ENCODE results near the gene LYRM4.
A peak's percentile ranks its signal among the peaks of the same experiment; 100 is the strongest.

LYRM4 gene

DNA sequence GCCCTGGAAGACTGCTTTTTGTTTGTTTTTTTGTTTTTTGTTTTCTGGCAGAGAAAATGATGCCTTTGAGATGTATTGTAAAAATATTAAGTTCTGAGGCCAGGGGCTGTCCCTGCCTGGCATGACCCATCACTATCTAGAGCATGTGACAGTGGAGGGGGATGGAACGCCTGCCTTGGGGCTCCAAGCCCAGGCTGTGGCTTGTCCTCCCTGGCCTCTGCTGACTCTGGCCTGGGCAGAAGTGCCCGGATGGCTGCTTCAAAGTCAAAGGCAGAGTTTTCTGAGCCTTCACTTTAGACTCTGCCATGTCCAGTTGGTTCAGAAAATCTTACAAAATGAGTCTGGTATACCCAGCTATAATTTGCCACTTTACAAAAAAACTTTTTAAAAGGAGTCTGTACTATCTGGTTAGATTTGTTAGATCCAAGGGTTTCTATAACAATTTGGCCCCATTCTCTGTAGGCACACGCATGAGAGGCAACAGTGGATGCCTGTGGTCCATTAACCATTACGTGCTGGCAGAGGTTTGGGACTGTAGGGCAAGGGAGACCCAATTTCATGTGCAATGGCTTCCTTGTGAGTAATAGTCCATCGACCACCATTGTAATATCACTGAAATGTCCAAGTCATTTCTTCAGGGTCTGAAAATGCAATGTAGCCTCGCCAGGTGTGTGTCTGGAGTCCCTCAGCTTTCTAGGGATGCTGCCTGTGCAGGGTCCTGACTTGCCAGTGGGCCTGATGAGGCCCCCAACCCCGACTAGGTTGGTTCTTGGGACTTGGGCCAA is 167.3 kb downstream of the LYRM4 start:
- Histone ChIP-seq H3K4me3 (ENCODE audit: low read length) (no peak overlapping the region), H3K27me3 (ENCODE audit: low read depth, low read length) (peaks cover 17% of the 10 kb centered on the region), H3K27ac (ENCODE audit: low read length) (no peak overlapping the region), H3K4me2 (ENCODE audit: low read length) (no peak overlapping the region), H4K20me1 (ENCODE audit: insufficient read depth, low read length) (no peaks in the 10 kb centered on the region), H3K9me3 (ENCODE audit: insufficient read depth, low read length) (no peaks in the 10 kb centered on the region), H3K4me1 (ENCODE audit: low read length) (peaks cover 21% of the 10 kb centered on the region), H3K9ac (ENCODE audit: low read length) (no peak overlapping the region), H2AFZ (ENCODE audit: low read depth, low read length) (no peak overlapping the region), H3K36me3 (replicated peaks; ENCODE audit: low read depth, low read length) (no peaks in the 10 kb centered on the region), H3K79me2 (ENCODE audit: low read length) (no peaks in the 10 kb centered on the region)
- TF ChIP-seq EZH2phosphoT487 (IDR thresholded peaks at IDR 0.05; ENCODE audit: low read depth): no peak
- TF ChIP-seq, protein P1, sequence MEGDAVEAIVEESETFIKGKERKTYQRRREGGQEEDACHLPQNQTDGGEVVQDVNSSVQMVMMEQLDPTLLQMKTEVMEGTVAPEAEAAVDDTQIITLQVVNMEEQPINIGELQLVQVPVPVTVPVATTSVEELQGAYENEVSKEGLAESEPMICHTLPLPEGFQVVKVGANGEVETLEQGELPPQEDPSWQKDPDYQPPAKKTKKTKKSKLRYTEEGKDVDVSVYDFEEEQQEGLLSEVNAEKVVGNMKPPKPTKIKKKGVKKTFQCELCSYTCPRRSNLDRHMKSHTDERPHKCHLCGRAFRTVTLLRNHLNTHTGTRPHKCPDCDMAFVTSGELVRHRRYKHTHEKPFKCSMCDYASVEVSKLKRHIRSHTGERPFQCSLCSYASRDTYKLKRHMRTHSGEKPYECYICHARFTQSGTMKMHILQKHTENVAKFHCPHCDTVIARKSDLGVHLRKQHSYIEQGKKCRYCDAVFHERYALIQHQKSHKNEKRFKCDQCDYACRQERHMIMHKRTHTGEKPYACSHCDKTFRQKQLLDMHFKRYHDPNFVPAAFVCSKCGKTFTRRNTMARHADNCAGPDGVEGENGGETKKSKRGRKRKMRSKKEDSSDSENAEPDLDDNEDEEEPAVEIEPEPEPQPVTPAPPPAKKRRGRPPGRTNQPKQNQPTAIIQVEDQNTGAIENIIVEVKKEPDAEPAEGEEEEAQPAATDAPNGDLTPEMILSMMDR (IDR thresholded peaks at IDR 0.05; ENCODE audit: low read depth, low read length): no peak

- Histone ChIP-seq H3K4me2 (ENCODE audit: low read length) (peak overlapping the region; percentile 46; the same call in 1 of the 2 replicates), H3K36me3 (replicated peaks; ENCODE audit: low read depth, low read length) (no peaks in the 10 kb centered on the region), H3K9ac (ENCODE audit: low read length) (no peak overlapping the region), H3K4me1 (ENCODE audit: low read length) (peaks cover 21% of the 10 kb centered on the region), H3K9me3 (ENCODE audit: insufficient read depth, low read length) (no peaks in the 10 kb centered on the region), H3K27me3 (ENCODE audit: low read depth, low read length) (peaks cover 17% of the 10 kb centered on the region), H4K20me1 (ENCODE audit: insufficient read depth, low read length) (no peaks in the 10 kb centered on the region), H2AFZ (ENCODE audit: low read depth, low read length) (no peak overlapping the region), H3K79me2 (ENCODE audit: low read length) (no peaks in the 10 kb centered on the region), H3K4me3 (ENCODE audit: low read length) (no peak overlapping the region), H3K27ac (ENCODE audit: low read length) (no peak overlapping the region)
- TF ChIP-seq EZH2phosphoT487 (IDR thresholded peaks at IDR 0.05; ENCODE audit: low read depth): no peak
- TF ChIP-seq, protein P1 (IDR thresholded peaks at IDR 0.05; ENCODE audit: low read depth, low read length): no peak
Observed at GRCh38 chr6:5091210-5092069, 169.3 kb downstream of the LYRM4 start.

- no peaks in the 10 kb centered on the region for H3K36me3 ChIP-seq (replicated peaks; ENCODE audit: low read depth, low read length)
- TF ChIP-seq, protein P1 (IDR thresholded peaks at IDR 0.05; ENCODE audit: low read depth, low read length): no peak
- TF ChIP-seq EZH2phosphoT487 (IDR thresholded peaks at IDR 0.05; ENCODE audit: low read depth): no peak
- peak overlapping the region; percentile 28; the same call in 1 of the 2 replicates for H3K4me3 ChIP-seq (ENCODE audit: low read length)
- H3K27ac ChIP-seq (ENCODE audit: low read length): no peak overlapping the region
- H3K9me3 ChIP-seq (ENCODE audit: insufficient read depth, low read length): no peaks in the 10 kb centered on the region
- no peaks in the 10 kb centered on the region for H4K20me1 ChIP-seq (ENCODE audit: insufficient read depth, low read length)
- H3K79me2 ChIP-seq (ENCODE audit: low read length): no peaks in the 10 kb centered on the region
- H3K4me1 ChIP-seq (ENCODE audit: low read length): peaks cover 21% of the 10 kb centered on the region
- no peak overlapping the region for H2AFZ ChIP-seq (ENCODE audit: low read depth, low read length)
- peak overlapping the region; percentile 46 for H3K4me2 ChIP-seq (ENCODE audit: low read length)
- no peak overlapping the region for H3K9ac ChIP-seq (ENCODE audit: low read length)
- H3K27me3 ChIP-seq (ENCODE audit: low read depth, low read length): peaks cover 17% of the 10 kb centered on the region
Observed at GRCh38 chr6:5090603-5091002, 170.1 kb downstream of the LYRM4 start.
